ENCODE results near the gene CTIF. TPM values are rescaled to one million over a fixed set of nuclear protein-coding genes. Genes with fewer than 3 reads are reported as not detected.
A peak's percentile ranks its signal among the peaks of the same experiment; 100 is the strongest.

Gene CTIF
- total RNA-seq, 2 experiments from 2014 or later, result 3.2 to 3.5 TPM

- intact Hi-C loops (cut with micrococcal nuclease), result loop anchor here (5.0 kb wide), 1 partner anchor 158 kb away; no protein-coding TSS in a partner anchor
- no peak for ATAC-seq
- ChIA-PET CTCF (interaction anchor here (0.8 to 1.3 kb wide), 3 partner anchors 10 to 124 kb away, joined by 3 read pairs; no protein-coding TSS in a partner anchor), POLR2A (interaction anchor here (0.6 kb wide), 1 partner anchor 224 kb away, joined by 4 read pairs; no protein-coding TSS in a partner anchor)
- Mint-ChIP-seq H3K9me3 (peaks cover 4% of the 10 kb centered on the region), H3K27ac (no peak overlapping the region), H3K4me3 (no peak overlapping the region), H3K4me1 (ENCODE audit: low read depth) (peaks cover 17% of the 10 kb centered on the region), H3K27me3 (no peaks in the 10 kb centered on the region), H3K36me3 (ENCODE audit: low read depth) (no peaks in the 10 kb centered on the region)
- TF ChIP-seq CTCF (IDR thresholded peaks at IDR 0.05), result no peak
- DNase-seq, result no peak
These were observed 250.5 kb downstream of the CTIF start for GRCh38 chr18:48789259-48789812.

GRCh38 chr18:48790226-48790863 lies 251.5 kb downstream of the CTIF start:
- POLR2A ChIA-PET, result interaction anchor here (1.0 to 1.1 kb wide), 2 partner anchors 11 to 307 kb away, joined by 3 to 4 read pairs; no protein-coding TSS in a partner anchor
- DNase-seq (no peak), ATAC-seq (no peak)
- CTCF ChIA-PET, result interaction anchor here (1.3 to 3.9 kb wide), 2 partner anchors 12 to 123 kb away, joined by 3 to 12 read pairs; no protein-coding TSS in a partner anchor
- Mint-ChIP-seq H3K4me3 (no peak overlapping the region), H3K9me3 (peaks cover 4% of the 10 kb centered on the region), H3K27me3 (no peaks in the 10 kb centered on the region), H3K4me1 (ENCODE audit: low read depth) (peaks cover 9% of the 10 kb centered on the region), H3K27ac (no peak overlapping the region), H3K36me3 (ENCODE audit: low read depth) (no peaks in the 10 kb centered on the region)
- intact Hi-C loops (cut with micrococcal nuclease), result no loop called here
- no peak for TF ChIP-seq CTCF (IDR thresholded peaks at IDR 0.05)

GRCh38 chr18:48790869-48791635 lies 252.2 kb downstream of the CTIF start:
- peaks cover 4% of the 10 kb centered on the region for H3K9me3 Mint-ChIP-seq
- POLR2A ChIA-PET, result interaction anchor here (1.0 to 1.2 kb wide), 3 partner anchors 10 to 306 kb away, joined by 3 to 4 read pairs (median 3); no protein-coding TSS in a partner anchor
- peaks cover 5% of the 10 kb centered on the region for H3K4me1 Mint-ChIP-seq (ENCODE audit: low read depth)
- no peaks in the 10 kb centered on the region for H3K27me3 Mint-ChIP-seq
- no peak overlapping the region for H3K27ac Mint-ChIP-seq
- ATAC-seq, result no peak
- DNase-seq, result no peak
- TF ChIP-seq CTCF (IDR thresholded peaks at IDR 0.05), result no peak
- no peak overlapping the region for H3K4me3 Mint-ChIP-seq
- no peaks in the 10 kb centered on the region for H3K36me3 Mint-ChIP-seq (ENCODE audit: low read depth)
- CTCF ChIA-PET, result interaction anchor here (0.9 to 3.9 kb wide), 4 partner anchors 11 to 162 kb away, joined by 3 to 12 read pairs (median 3); no protein-coding TSS in a partner anchor
- intact Hi-C loops (cut with micrococcal nuclease), result no loop called here

- no peak overlapping the region for H3K4me3 Mint-ChIP-seq
- peaks cover 5% of the 10 kb centered on the region for H3K4me1 Mint-ChIP-seq (ENCODE audit: low read depth)
- intact Hi-C loops (cut with micrococcal nuclease), result no loop called here
- H3K36me3 Mint-ChIP-seq (ENCODE audit: low read depth), result no peaks in the 10 kb centered on the region
- CTCF ChIA-PET, result interaction anchor here (0.9 to 3.9 kb wide), 4 partner anchors 10 to 161 kb away, joined by 3 to 12 read pairs (median 4); no protein-coding TSS in a partner anchor
- no peak for DNase-seq
- ATAC-seq, result no peak
- POLR2A ChIA-PET, result interaction anchor here (1.0 to 1.2 kb wide), 2 partner anchors 13 to 305 kb away, joined by 3 read pairs; no protein-coding TSS in a partner anchor
- no peaks in the 10 kb centered on the region for H3K27me3 Mint-ChIP-seq
- peak overlapping the region; percentile 43 for H3K27ac Mint-ChIP-seq
- no peak for TF ChIP-seq CTCF (IDR thresholded peaks at IDR 0.05)
- peaks cover 4% of the 10 kb centered on the region for H3K9me3 Mint-ChIP-seq
These were observed 252.8 kb downstream of the CTIF start for GRCh38 chr18:48791636-48792105.
